HG03066 (cell line): ENCODE measurements around the gene LTBP1.

Source experiments
- ATAC-seq: cut with Tn5 transposase; IDR thresholded peaks from one replicate; pipeline ENCODE4 v1.9.1; 2021; ENCODE audit warnings: low read depth; ENCODE audit not compliant: unreplicated experiment

LTBP1 gene

GRCh38 chr2:33178209-33178608 lies 231.5 kb downstream of the LTBP1 start:
- ATAC-seq, result no peak

- no peak for ATAC-seq
Observed at GRCh38 chr2:33180915-33181314, 234.2 kb downstream of the LTBP1 start.

GRCh38 chr2:33181466-33181865 lies 234.7 kb downstream of the LTBP1 start:
- ATAC-seq, result no peak

GRCh38 chr2:33184041-33184440 lies 237.3 kb downstream of the LTBP1 start:
- no peak for ATAC-seq

GRCh38 chr2:33186937-33187336 lies 240.2 kb downstream of the LTBP1 start:
- ATAC-seq, result no peak

GRCh38 chr2:33188799-33189198 lies 242.0 kb downstream of the LTBP1 start:
- no peak for ATAC-seq

GRCh38 chr2:33190393-33190937 lies 243.7 kb downstream of the LTBP1 start:
- ATAC-seq, result no peak

- no peak for ATAC-seq
Observed at GRCh38 chr2:33195891-33196290, 249.1 kb downstream of the LTBP1 start.

GRCh38 chr2:33196700-33197099 lies 249.9 kb downstream of the LTBP1 start:
- no peak for ATAC-seq

GRCh38 chr2:33197198-33197938 lies 250.6 kb downstream of the LTBP1 start:
- ATAC-seq, result no peak

GRCh38 chr2:33202641-33203522 lies 256.1 kb downstream of the LTBP1 start:
- ATAC-seq, result no peak

- peak; percentile 54 for ATAC-seq
Observed at GRCh38 chr2:33204945-33205344, 258.2 kb downstream of the LTBP1 start.

- peak; percentile 88 for ATAC-seq
Observed at GRCh38 chr2:33205693-33206434, 259.1 kb downstream of the LTBP1 start.

- ATAC-seq, result no peak
Observed at GRCh38 chr2:33207151-33207740, 260.5 kb downstream of the LTBP1 start.

GRCh38 chr2:33208400-33208799 lies 261.6 kb downstream of the LTBP1 start:
- ATAC-seq, result no peak

- ATAC-seq, result no peak
Observed at GRCh38 chr2:33209976-33210375, 263.2 kb downstream of the LTBP1 start.

GRCh38 chr2:33210626-33211025 lies 263.9 kb downstream of the LTBP1 start:
- ATAC-seq, result no peak

- no peak for ATAC-seq
Observed at GRCh38 chr2:33212151-33212550, 265.4 kb downstream of the LTBP1 start.

- ATAC-seq, result no peak
Observed at GRCh38 chr2:33213244-33213643, 266.5 kb downstream of the LTBP1 start.

GRCh38 chr2:33213648-33214047 lies 266.9 kb downstream of the LTBP1 start:
- ATAC-seq, result no peak
